Small intestine (tissue), 7 donors: ENCODE results near the gene LDB2. TPM values are rescaled to one million over a fixed set of nuclear protein-coding genes. Genes with fewer than 3 reads are reported as not detected.

ENCODE experiments used
- DNase-seq, 2 donors: peaks; one replicate each; pipeline versions ENCODE4 v3.0.0 to v3.0.0-alpha.2; 2013
- FAIRE-seq: peaks from 2 replicates; lab custom pipeline; 2012; peaks lifted over from hg19 to GRCh38; lab: Jason Lieb, UNC
- H3K27ac ChIP-seq, 3 donors: one replicate each; pipeline ENCODE4 v1.5.1; 2013; ENCODE audit warnings: low read length in 2 of 3, mild to moderate bottlenecking in 2 of 3, control low read depth in 1 of 3, inconsistent platforms in 1 of 3, low read depth in 1 of 3, moderate library complexity in 1 of 3
- H3K27me3 ChIP-seq, 3 donors: one replicate each; pipeline ENCODE4 v1.6.1; 2013; ENCODE audit warnings: low read length in 3 of 3, inconsistent platforms in 1 of 3; ENCODE audit not compliant: control insufficient read depth in 3 of 3, insufficient read depth in 3 of 3
- H3K36me3 ChIP-seq, 3 donors: one replicate each; pipeline ENCODE4 v1.6.1; 2013; ENCODE audit warnings: low read length in 3 of 3, inconsistent platforms in 1 of 3, low read depth in 1 of 3, mild to moderate bottlenecking in 1 of 3, moderate library complexity in 1 of 3; ENCODE audit not compliant: control insufficient read depth in 3 of 3, insufficient read depth in 2 of 3
- H3K4me1 ChIP-seq, 3 donors: one replicate each; pipeline ENCODE4 v1.6.1; 2013; ENCODE audit warnings: low read length in 2 of 3, inconsistent platforms in 1 of 3, low read depth in 1 of 3, mild to moderate bottlenecking in 1 of 3, moderate library complexity in 1 of 3; ENCODE audit not compliant: control insufficient read depth in 3 of 3, insufficient read depth in 2 of 3
- H3K4me3 ChIP-seq, 3 donors: one replicate each; pipeline ENCODE4 v1.5.1; 2013; ENCODE audit warnings: low read length in 3 of 3, control low read depth in 1 of 3, inconsistent platforms in 1 of 3, low read depth in 1 of 3, mild to moderate bottlenecking in 1 of 3, moderate library complexity in 1 of 3
- H3K9me3 ChIP-seq, 2 donors: one replicate each; pipeline ENCODE4 v1.6.1; 2013; ENCODE audit warnings: low read depth in 1 of 2, low read length in 1 of 2; ENCODE audit not compliant: control insufficient read depth in 2 of 2, insufficient read depth in 1 of 2
- WGBS, 3 donors: extraction: QIAGEN DNeasy Blood & Tissue Kit; methylation state at CpG; one replicate each; pipeline ENCODE4 v1.1.7; 2013; 5-methylcytosine and 5-hydroxymethylcytosine counted together
- polyA plus RNA-seq, 4 donors: library from polyadenylated mRNA; stranded (reverse) in 3 of 4; unstranded in 1 of 4; fragments of 200-250 nt in 3 of 4; fragments of 120-200 nt in 1 of 4; gene quantifications; one replicate each; pipeline versions ENCODE4 v1.2.1 to v1.2.3, GENCODE V29; 2013
- donor health status: healthy with polysubstance abuse.
- donor health status: control.
- donor health status: control.
- donor health status: Bipolar disorder and iron deficiency.
- donor health status: healthy.

LDB2 gene
- polyA plus RNA-seq, 4 donors = 1.1 to 19.2 (median 6.6) TPM

GRCh38 chr4:16692961-16693506 lies 205.4 kb downstream of the LDB2 start:
- Histone ChIP-seq H3K9me3 (peaks cover 0 to 2% of the 10 kb centered on the region in 2 donors), H3K4me3 (no peak overlapping the region), H3K4me1 (no peaks in the 10 kb centered on the region), H3K27me3 (no peaks in the 10 kb centered on the region), H3K27ac (no peak overlapping the region), H3K36me3 (no peaks in the 10 kb centered on the region)
- WGBS, 3 donors = 80 to 89% (median 87%) methylated on average over 9 of the region's 9 CpGs
- DNase-seq = no peak
- no peak for FAIRE-seq

- Histone ChIP-seq H3K4me3 (no peak overlapping the region), H3K4me1 (no peaks in the 10 kb centered on the region), H3K27ac (no peak overlapping the region), H3K9me3 (peaks cover 0 to 2% of the 10 kb centered on the region in 2 donors), H3K36me3 (no peaks in the 10 kb centered on the region), H3K27me3 (no peaks in the 10 kb centered on the region)
- WGBS, 3 donors = 79 to 91% (median 85%) methylated on average over 2 of the region's 2 CpGs
- FAIRE-seq (no peak), DNase-seq (no peak)
Measured at GRCh38 chr4:16692524-16692923, 205.9 kb downstream of the LDB2 start.

GRCh38 chr4:16692046-16692445 lies 206.4 kb downstream of the LDB2 start:
- no peak overlapping the region for H3K4me3 ChIP-seq
- no peak overlapping the region for H3K27ac ChIP-seq
- no peaks in the 10 kb centered on the region for H3K36me3 ChIP-seq
- H3K27me3 ChIP-seq = no peaks in the 10 kb centered on the region
- H3K9me3 ChIP-seq = peaks cover 0 to 2% of the 10 kb centered on the region in 2 donors
- DNase-seq (no peak), FAIRE-seq (no peak)
- no peaks in the 10 kb centered on the region for H3K4me1 ChIP-seq
- 59 to 62% (median 60%) methylated on average over 4 of the region's 4 CpGs for WGBS, 3 donors

- no peaks in the 10 kb centered on the region for H3K36me3 ChIP-seq
- no peak for FAIRE-seq
- DNase-seq = no peak
Measured at GRCh38 chr4:16691450-16691849, 207.0 kb downstream of the LDB2 start.

GRCh38 chr4:16687845-16688244 lies 210.6 kb downstream of the LDB2 start:
- peaks cover 0 to 2% of the 10 kb centered on the region in 2 donors for H3K9me3 ChIP-seq
- DNase-seq (no peak), FAIRE-seq (no peak)
- 80 to 95% (median 81%) methylated on average over 3 of the region's 3 CpGs for WGBS, 3 donors
- no peak overlapping the region for H3K27ac ChIP-seq
- H3K4me1 ChIP-seq = no peaks in the 10 kb centered on the region
- no peak overlapping the region for H3K4me3 ChIP-seq
- no peaks in the 10 kb centered on the region for H3K27me3 ChIP-seq
- no peaks in the 10 kb centered on the region for H3K36me3 ChIP-seq

More at GRCh38 chr4:16691450-16691849, 207.0 kb downstream of the LDB2 start:
- no peaks in the 10 kb centered on the region for H3K27me3 ChIP-seq
- H3K4me1 ChIP-seq = no peaks in the 10 kb centered on the region
- H3K4me3 ChIP-seq = no peak overlapping the region
- no peak overlapping the region for H3K27ac ChIP-seq
- H3K9me3 ChIP-seq = peaks cover 0 to 2% of the 10 kb centered on the region in 2 donors
- 35 to 71% (median 65%) methylated on average over 1 of the region's 1 CpG for WGBS, 3 donors

- FAIRE-seq = no peak
- 72 to 86% (median 82%) methylated on average over 2 of the region's 2 CpGs for WGBS, 3 donors
- no peak overlapping the region for H3K27ac ChIP-seq
Measured at GRCh38 chr4:16687011-16687410, 211.4 kb downstream of the LDB2 start.

GRCh38 chr4:16686195-16686594 lies 212.2 kb downstream of the LDB2 start:
- no peak overlapping the region for H3K27ac ChIP-seq

More at GRCh38 chr4:16687011-16687410, 211.4 kb downstream of the LDB2 start:
- Histone ChIP-seq H3K4me1 (no peaks in the 10 kb centered on the region), H3K9me3 (peaks cover 0 to 2% of the 10 kb centered on the region in 2 donors), H3K36me3 (no peaks in the 10 kb centered on the region), H3K27me3 (no peaks in the 10 kb centered on the region), H3K4me3 (no peak overlapping the region)
- no peak for DNase-seq

GRCh38 chr4:16685536-16685935 lies 212.9 kb downstream of the LDB2 start:
- H3K27me3 ChIP-seq = no peaks in the 10 kb centered on the region
- no peak overlapping the region for H3K4me3 ChIP-seq
- 81 to 88% (median 84%) methylated on average over 8 of the region's 8 CpGs for WGBS, 3 donors
- no peak overlapping the region for H3K27ac ChIP-seq
- H3K36me3 ChIP-seq = no peaks in the 10 kb centered on the region
- no peak for DNase-seq
- H3K4me1 ChIP-seq = no peaks in the 10 kb centered on the region
- peaks cover 0 to 2% of the 10 kb centered on the region in 2 donors for H3K9me3 ChIP-seq
- no peak for FAIRE-seq

More at GRCh38 chr4:16686195-16686594, 212.2 kb downstream of the LDB2 start:
- DNase-seq (no peak), FAIRE-seq (no peak)
- no peaks in the 10 kb centered on the region for H3K4me1 ChIP-seq
- H3K36me3 ChIP-seq = no peaks in the 10 kb centered on the region
- H3K27me3 ChIP-seq = no peaks in the 10 kb centered on the region
- WGBS, 3 donors = 64 to 86% (median 80%) methylated on average over 2 of the region's 2 CpGs
- H3K4me3 ChIP-seq = no peak overlapping the region
- H3K9me3 ChIP-seq = peaks cover 0 to 2% of the 10 kb centered on the region in 2 donors

GRCh38 chr4:16684935-16685334 lies 213.5 kb downstream of the LDB2 start:
- H3K36me3 ChIP-seq = no peaks in the 10 kb centered on the region
- 78 to 88% (median 83%) methylated on average over 3 of the region's 3 CpGs for WGBS, 3 donors
- DNase-seq (no peak), FAIRE-seq (no peak)
- H3K27me3 ChIP-seq = no peaks in the 10 kb centered on the region
- no peak overlapping the region for H3K27ac ChIP-seq
- H3K9me3 ChIP-seq = peaks cover 0 to 2% of the 10 kb centered on the region in 2 donors
- H3K4me3 ChIP-seq = no peak overlapping the region
- no peaks in the 10 kb centered on the region for H3K4me1 ChIP-seq
